NCI-H2196 (cell line): ENCODE data around the gene TTC33.
A peak's percentile ranks its signal among the peaks of the same experiment; 100 is the strongest.

ENCODE experiments used
- DNase-seq: peaks from one replicate; lab custom pipeline; 2025; ENCODE audit not compliant: unreplicated experiment; lab: John Stamatoyannopoulos, UW

Gene TTC33

GRCh38 chr5:40780858-40781257 is 25.1 kb upstream of the TTC33 start:
- no peak for DNase-seq

- no peak for DNase-seq
Measured at GRCh38 chr5:40780199-40780598, 24.4 kb upstream of the TTC33 start.

GRCh38 chr5:40779561-40779960 is 23.8 kb upstream of the TTC33 start:
- no peak for DNase-seq

GRCh38 chr5:40778133-40778532 is 22.4 kb upstream of the TTC33 start:
- no peak for DNase-seq

- no peak for DNase-seq
Measured at GRCh38 chr5:40776658-40776977, 20.9 kb upstream of the TTC33 start.

GRCh38 chr5:40775846-40776657 is 20.3 kb upstream of the TTC33 start:
- no peak for DNase-seq

GRCh38 chr5:40775085-40775845 is 19.5 kb upstream of the TTC33 start:
- DNase-seq = no peak

- DNase-seq = no peak
Measured at GRCh38 chr5:40774623-40775022, 18.9 kb upstream of the TTC33 start.

- no peak for DNase-seq
Measured at GRCh38 chr5:40770764-40771163, 15.0 kb upstream of the TTC33 start.

- DNase-seq = no peak
Measured at GRCh38 chr5:40762705-40763104, 6.9 kb upstream of the TTC33 start.

- DNase-seq = no peak
Measured at GRCh38 chr5:40757400-40757799, 1.6 kb upstream of the TTC33 start.

GRCh38 chr5:40755093-40755406 is 711 bp downstream of the TTC33 start:
- DNase-seq = peak; percentile 75

GRCh38 chr5:40754381-40755092 is 1.2 kb downstream of the TTC33 start:
- DNase-seq = peak; percentile 28

GRCh38 chr5:40746703-40747102 is 9.1 kb downstream of the TTC33 start:
- no peak for DNase-seq

GRCh38 chr5:40743771-40744170 is 12.0 kb downstream of the TTC33 start:
- DNase-seq = no peak

- DNase-seq = no peak
Measured at GRCh38 chr5:40738502-40738901, 17.3 kb downstream of the TTC33 start.

GRCh38 chr5:40736103-40736875 is 19.5 kb downstream of the TTC33 start:
- DNase-seq = peak; percentile 78

- DNase-seq = no peak
Measured at GRCh38 chr5:40735609-40736008, 20.2 kb downstream of the TTC33 start.

- no peak for DNase-seq
Measured at GRCh38 chr5:40734986-40735385, 20.8 kb downstream of the TTC33 start.

GRCh38 chr5:40733879-40734563 is 21.7 kb downstream of the TTC33 start:
- DNase-seq = no peak

- no peak for DNase-seq
Measured at GRCh38 chr5:40733434-40733833, 22.3 kb downstream of the TTC33 start.
